Spleen (tissue), 11 donors: ENCODE results near the gene MPPE1. TPM values are rescaled to one million over a fixed set of nuclear protein-coding genes. Genes with fewer than 3 reads are reported as not detected.

Experiments used
- DNase-seq: peaks from one replicate; pipeline ENCODE4 v3.0.0-alpha.2; 2020
- H3K27ac ChIP-seq, 8 donors: fragments of 200-600 bp; sonication (generic) in 7 of 8; 1 replicate in 4 of 8; 2 replicates in 4 of 8; pipeline versions ENCODE4 v1.5.0 to v1.8.0; 2016 to 2021; ENCODE audit warnings: inconsistent platforms in 4 of 8, mild to moderate bottlenecking in 4 of 8, moderate library complexity in 1 of 8
- H3K27me3 ChIP-seq, 7 donors: fragments of 200-600 bp; sonication (generic) in 6 of 7; replicated peaks in 1 of 7; 1 replicate in 4 of 7; 2 replicates in 3 of 7; pipeline versions ENCODE4 v1.5.0 to v1.8.0; 2016 to 2021; ENCODE audit warnings: inconsistent platforms in 3 of 7, mild to moderate bottlenecking in 1 of 7
- H3K36me3 ChIP-seq, 6 donors: fragments of 200-600 bp; sonication (generic) in 5 of 6; 1 replicate in 4 of 6; 2 replicates in 2 of 6; pipeline versions ENCODE4 v1.5.0 to v1.8.0; 2016 to 2021; ENCODE audit warnings: inconsistent platforms in 2 of 6
- H3K4me1 ChIP-seq, 6 donors: fragments of 200-600 bp; sonication (generic) in 5 of 6; 1 replicate in 3 of 6; 2 replicates in 3 of 6; pipeline versions ENCODE4 v1.5.0 to v1.8.0; 2016 to 2021; ENCODE audit warnings: inconsistent platforms in 3 of 6
- H3K4me3 ChIP-seq, 8 donors: fragments of 200-600 bp; sonication (generic) in 7 of 8; 1 replicate in 4 of 8; 2 replicates in 4 of 8; pipeline versions ENCODE4 v1.5.0 to v1.8.0; 2016 to 2021; ENCODE audit warnings: inconsistent platforms in 4 of 8, mild to moderate bottlenecking in 4 of 8, moderate library complexity in 2 of 8
- H3K9me3 ChIP-seq, 8 donors: fragments of 200-600 bp; sonication (generic) in 7 of 8; 1 replicate in 4 of 8; 2 replicates in 4 of 8; pipeline versions ENCODE4 v1.5.0 to v1.8.0; 2016 to 2021; ENCODE audit warnings: inconsistent platforms in 4 of 8
- POLR2A ChIP-seq, 3 donors: fragments of 450-650 bp; IDR thresholded peaks; one replicate each; pipeline ENCODE4 v1.5.1; 2017; ENCODE audit warnings: antibody characterized with exemption in 3 of 3, mild to moderate bottlenecking in 1 of 3
- POLR2AphosphoS5 ChIP-seq, 3 donors: sonication (generic); formaldehyde crosslinking; IDR thresholded peaks; one replicate each; pipeline ENCODE4 v1.5.1; 2017; ENCODE audit warnings: antibody characterized with exemption in 3 of 3
- WGBS, 5 donors: extraction: QIAGEN DNeasy Blood & Tissue Kit in 3 of 5; methylation state at CpG; one replicate each; pipeline versions ENCODE4 v1.1.5 to v1.1.7; 2013 to 2018; 5-methylcytosine and 5-hydroxymethylcytosine counted together
- intact Hi-C: fragments of 100-400 bp; cut with DNase I; formaldehyde crosslinking; loops from one replicate; pipeline ENCODE4 v1.15.0; 2023; ENCODE audit warnings: low total_unique reads
- polyA plus RNA-seq, 3 donors: library from polyadenylated mRNA; stranded (reverse); fragments of 200-250 nt; gene quantifications; one replicate each; pipeline ENCODE4 v1.2.1, GENCODE V29; 2013
- total RNA-seq, 7 donors: library from RNA; depleted of rRNA in 3 of 7; stranded (reverse); fragments of >200 nt in 3 of 7; fragmentation: NEBNext Ultra II Directional in 4 of 7; extraction: Animal tissue kit (Norgen Biotek cat#: 25700) in 4 of 7; gene quantifications; one replicate each; pipeline versions ENCODE4 v1.1.0 to v1.2.1, GENCODE V29; 2016 to 2021
- TF ChIP-seq, protein P1 (sequence below), 11 experiments: fragments of 200-600 bp in 7 of 11; fragments of 450-650 bp in 4 of 11; sonication (generic) in 4 of 11; IDR thresholded peaks in 8 of 11; conservative IDR thresholded peaks in 3 of 11; 1 replicate in 7 of 11; 2 replicates in 4 of 11; pipeline versions ENCODE4 v1.4.0 to v1.8.0; 2016 to 2021; ENCODE audit warnings: antibody characterized with exemption in 11 of 11, inconsistent platforms in 4 of 11, mild to moderate bottlenecking in 1 of 11
- donor health status: healthy with polysubstance abuse.
- donor health status: DM: no; HTN: no; CAD: no; lungs with moderate emphysema.
- donor health status: DM: no; HTN: no; CAD: no.
- donor health status: Bipolar disorder and iron deficiency.
- donor health status: healthy.
- donor health status: DM: no; HTN: no; CAD: no.
- donor health status: DM: yes; HTN: yes; CAD: no.

The MPPE1 gene
- total and polyA plus RNA-seq, 10 donors = 29.7 to 89.9 (median 49.6) TPM

DNA sequence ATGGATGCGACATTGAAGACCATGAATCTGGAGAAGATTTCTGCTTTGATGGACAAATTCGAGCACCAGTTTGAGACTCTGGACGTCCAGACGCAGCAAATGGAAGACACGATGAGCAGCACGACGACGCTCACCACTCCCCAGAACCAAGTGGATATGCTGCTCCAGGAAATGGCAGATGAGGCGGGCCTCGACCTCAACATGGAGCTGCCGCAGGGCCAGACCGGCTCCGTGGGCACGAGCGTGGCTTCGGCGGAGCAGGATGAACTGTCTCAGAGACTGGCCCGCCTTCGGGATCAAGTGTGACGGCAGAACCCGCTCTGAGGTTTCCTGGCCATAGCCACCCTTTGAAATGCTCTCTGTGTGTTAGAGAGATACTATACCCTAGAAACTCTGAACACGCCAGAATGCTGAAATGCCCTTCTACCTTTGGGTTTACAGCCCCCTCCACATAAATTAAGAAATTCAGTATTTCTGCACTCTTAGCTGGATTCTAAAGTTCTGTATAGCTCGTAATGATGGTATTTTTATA is 56.2 kb downstream of the MPPE1 start:
- peak overlapping the region; percentile 87 to 98 (median 94) for H3K27ac ChIP-seq
- intact Hi-C loops = no loop called here
- H3K4me1 ChIP-seq = peaks cover 21 to 65% (median 39%) of the 10 kb centered on the region in 6 donors
- no peaks in the 10 kb centered on the region for H3K9me3 ChIP-seq
- H3K27me3 ChIP-seq = no peaks in the 10 kb centered on the region
- TF ChIP-seq, protein P1, sequence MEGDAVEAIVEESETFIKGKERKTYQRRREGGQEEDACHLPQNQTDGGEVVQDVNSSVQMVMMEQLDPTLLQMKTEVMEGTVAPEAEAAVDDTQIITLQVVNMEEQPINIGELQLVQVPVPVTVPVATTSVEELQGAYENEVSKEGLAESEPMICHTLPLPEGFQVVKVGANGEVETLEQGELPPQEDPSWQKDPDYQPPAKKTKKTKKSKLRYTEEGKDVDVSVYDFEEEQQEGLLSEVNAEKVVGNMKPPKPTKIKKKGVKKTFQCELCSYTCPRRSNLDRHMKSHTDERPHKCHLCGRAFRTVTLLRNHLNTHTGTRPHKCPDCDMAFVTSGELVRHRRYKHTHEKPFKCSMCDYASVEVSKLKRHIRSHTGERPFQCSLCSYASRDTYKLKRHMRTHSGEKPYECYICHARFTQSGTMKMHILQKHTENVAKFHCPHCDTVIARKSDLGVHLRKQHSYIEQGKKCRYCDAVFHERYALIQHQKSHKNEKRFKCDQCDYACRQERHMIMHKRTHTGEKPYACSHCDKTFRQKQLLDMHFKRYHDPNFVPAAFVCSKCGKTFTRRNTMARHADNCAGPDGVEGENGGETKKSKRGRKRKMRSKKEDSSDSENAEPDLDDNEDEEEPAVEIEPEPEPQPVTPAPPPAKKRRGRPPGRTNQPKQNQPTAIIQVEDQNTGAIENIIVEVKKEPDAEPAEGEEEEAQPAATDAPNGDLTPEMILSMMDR (IDR thresholded peaks at IDR 0.05 in 8 of 11, conservative IDR thresholded peaks at IDR 0.05 in 3 of 11) = no peak
- TF ChIP-seq POLR2A (IDR thresholded peaks at IDR 0.05) = no peak
- no peak for TF ChIP-seq POLR2AphosphoS5 (IDR thresholded peaks at IDR 0.05)
- H3K36me3 ChIP-seq = peaks cover 0 to 32% (median 3%) of the 10 kb centered on the region in 6 donors
- peak overlapping the region; percentile 81 to 97 (median 91) for H3K4me3 ChIP-seq
- 1 to 2% (median 1%) methylated on average over 10 to 23 of the region's 23 CpGs for WGBS, 5 donors
- peak; percentile 90 for DNase-seq

DNA sequence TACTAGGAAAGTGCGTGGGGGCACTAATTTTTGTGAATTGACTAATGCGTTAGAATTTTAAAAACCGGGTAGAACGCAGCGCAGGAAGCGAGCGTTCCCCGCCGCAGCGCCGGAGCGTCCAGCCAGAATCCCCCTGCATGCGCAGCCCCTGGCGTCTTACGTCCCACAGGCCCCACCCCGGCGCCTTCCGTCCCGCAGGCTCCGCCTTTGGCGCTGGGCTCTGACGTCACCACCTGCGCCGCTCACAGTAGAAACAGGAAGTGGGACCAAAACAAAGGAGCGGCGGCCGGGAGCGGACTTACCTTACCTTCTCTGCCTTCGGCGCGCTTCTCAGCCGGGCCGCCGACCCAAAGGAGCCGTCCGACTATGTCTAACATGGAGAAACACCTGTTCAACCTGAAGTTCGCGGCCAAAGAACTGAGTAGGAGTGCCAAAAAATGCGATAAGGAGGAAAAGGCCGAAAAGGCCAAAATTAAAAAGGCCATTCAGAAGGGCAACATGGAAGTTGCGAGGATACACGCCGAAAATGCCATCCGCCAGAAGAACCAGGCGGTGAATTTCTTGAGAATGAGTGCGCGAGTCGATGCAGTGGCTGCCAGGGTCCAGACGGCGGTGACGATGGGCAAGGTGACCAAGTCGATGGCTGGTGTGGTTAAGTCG is 56.8 kb downstream of the MPPE1 start, which contains the start of gene CHMP1B:
TSS of gene CHMP1B (plus strand) at position 268 of the 660 bp plus-strand sequence. CDS start at position 367, 99 bp downstream.
- no peaks in the 10 kb centered on the region for H3K9me3 ChIP-seq
- DNase-seq = peak; percentile 100
- H3K27me3 ChIP-seq = no peaks in the 10 kb centered on the region
- peaks cover 21 to 59% (median 37%) of the 10 kb centered on the region in 6 donors for H3K4me1 ChIP-seq
- intact Hi-C loops = no loop called here
- 0 to 1% (median 0%) methylated on average over 43 to 53 of the region's 53 CpGs for WGBS, 5 donors
- peak within 1 kb of the TSS; percentile 81 to 97 (median 91) for H3K4me3 ChIP-seq
- TF ChIP-seq POLR2AphosphoS5 (IDR thresholded peaks at IDR 0.05) = peak; percentile 99 to 100 (median 100)
- peak; percentile 78 to 97 (median 96) for TF ChIP-seq POLR2A (IDR thresholded peaks at IDR 0.05)
- TF ChIP-seq, protein P1 (IDR thresholded peaks at IDR 0.05 in 8 of 11, conservative IDR thresholded peaks at IDR 0.05 in 3 of 11) = peak in 3 of 11 experiments; percentile 10 to 39 (median 18)
- peaks cover 0 to 29% (median 3%) of the 10 kb centered on the region in 6 donors for H3K36me3 ChIP-seq
- peak within 1 kb of the TSS; percentile 87 to 98 (median 94) for H3K27ac ChIP-seq

DNA sequence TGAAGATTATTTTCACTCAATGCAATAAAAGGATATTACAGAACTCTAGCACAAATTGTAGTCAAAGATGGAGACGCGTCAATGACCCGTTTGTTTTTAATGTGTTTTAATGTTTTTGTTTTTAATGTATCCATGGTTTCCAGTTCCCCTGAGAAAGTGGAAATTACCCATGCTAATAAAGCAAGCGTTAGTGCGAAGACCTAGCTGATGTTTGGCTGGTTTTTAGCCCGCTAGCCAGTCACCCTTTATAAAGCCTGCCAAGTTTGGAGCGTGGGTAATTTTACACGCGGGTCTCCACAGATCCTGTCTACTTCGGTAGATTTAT is 57.3 kb downstream of the MPPE1 start:
- H3K9me3 ChIP-seq = no peaks in the 10 kb centered on the region
- H3K27ac ChIP-seq = peak overlapping the region; percentile 87 to 98 (median 94)
- 0 to 1% (median 1%) methylated on average over 10 of the region's 10 CpGs for WGBS, 5 donors
- peak overlapping the region; percentile 81 to 97 (median 91) for H3K4me3 ChIP-seq
- no peak for DNase-seq
- H3K27me3 ChIP-seq = no peaks in the 10 kb centered on the region
- intact Hi-C loops = no loop called here
- peaks cover 21 to 54% (median 37%) of the 10 kb centered on the region in 6 donors for H3K4me1 ChIP-seq
- TF ChIP-seq POLR2A (IDR thresholded peaks at IDR 0.05) (no peak), POLR2AphosphoS5 (IDR thresholded peaks at IDR 0.05) (no peak)
- TF ChIP-seq, protein P1 (IDR thresholded peaks at IDR 0.05 in 8 of 11, conservative IDR thresholded peaks at IDR 0.05 in 3 of 11) = no peak
- H3K36me3 ChIP-seq = peaks cover 0 to 24% (median 3%) of the 10 kb centered on the region in 6 donors
